Suppressor macrophage treated with lipopolysaccharide for 4 hours (primary cell): Measurements from ENCODE around the gene R3HDM2.
A peak's percentile ranks its signal among the peaks of the same experiment; 100 is the strongest.

Experiments used
- DNase-seq: peaks from one replicate; pipeline ENCODE4 v3.0.0-alpha.2; 2020

Gene R3HDM2

DNA sequence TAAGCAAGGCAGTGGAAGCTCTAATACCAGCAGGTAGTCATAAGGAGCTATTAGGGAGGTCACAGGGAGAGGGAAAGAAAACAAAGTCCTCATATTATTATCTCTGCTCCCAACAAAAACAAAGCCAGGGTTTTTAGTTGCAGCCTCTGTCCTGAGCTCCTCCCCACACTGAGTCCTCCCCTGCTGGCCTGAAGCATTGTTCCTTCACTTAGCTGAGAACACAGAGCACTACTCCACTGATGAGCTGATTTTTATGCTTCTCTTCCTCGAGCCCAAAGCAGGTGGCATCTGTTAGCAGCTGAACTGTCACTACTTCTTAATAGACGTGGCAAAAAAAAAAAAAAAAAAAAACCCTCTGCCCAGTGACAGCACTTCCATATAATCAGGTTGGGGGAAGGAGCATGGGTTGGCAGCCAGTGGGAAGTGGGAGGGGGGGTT lies 169.4 kb downstream of the R3HDM2 start:
- no peak for DNase-seq

DNA sequence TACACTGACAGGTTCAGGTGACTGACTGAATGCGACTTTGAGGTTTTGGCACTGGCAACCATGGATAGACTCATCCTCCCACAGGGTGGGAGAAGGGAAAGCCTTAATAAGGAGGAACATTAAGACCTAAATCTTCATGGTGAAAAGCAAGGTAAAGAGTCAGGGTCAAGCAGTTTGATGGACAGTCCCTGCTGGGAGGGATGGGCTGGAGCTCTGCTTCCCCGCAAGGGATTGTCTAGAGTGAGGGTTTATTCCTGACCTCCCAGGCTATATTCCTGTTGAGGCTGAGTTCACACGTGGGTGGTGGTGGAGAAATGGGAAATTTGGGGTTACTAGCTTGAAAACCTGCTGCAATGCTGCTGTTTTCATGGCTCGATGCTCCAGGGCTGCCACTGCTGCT lies 170.5 kb downstream of the R3HDM2 start:
- no peak for DNase-seq

DNA sequence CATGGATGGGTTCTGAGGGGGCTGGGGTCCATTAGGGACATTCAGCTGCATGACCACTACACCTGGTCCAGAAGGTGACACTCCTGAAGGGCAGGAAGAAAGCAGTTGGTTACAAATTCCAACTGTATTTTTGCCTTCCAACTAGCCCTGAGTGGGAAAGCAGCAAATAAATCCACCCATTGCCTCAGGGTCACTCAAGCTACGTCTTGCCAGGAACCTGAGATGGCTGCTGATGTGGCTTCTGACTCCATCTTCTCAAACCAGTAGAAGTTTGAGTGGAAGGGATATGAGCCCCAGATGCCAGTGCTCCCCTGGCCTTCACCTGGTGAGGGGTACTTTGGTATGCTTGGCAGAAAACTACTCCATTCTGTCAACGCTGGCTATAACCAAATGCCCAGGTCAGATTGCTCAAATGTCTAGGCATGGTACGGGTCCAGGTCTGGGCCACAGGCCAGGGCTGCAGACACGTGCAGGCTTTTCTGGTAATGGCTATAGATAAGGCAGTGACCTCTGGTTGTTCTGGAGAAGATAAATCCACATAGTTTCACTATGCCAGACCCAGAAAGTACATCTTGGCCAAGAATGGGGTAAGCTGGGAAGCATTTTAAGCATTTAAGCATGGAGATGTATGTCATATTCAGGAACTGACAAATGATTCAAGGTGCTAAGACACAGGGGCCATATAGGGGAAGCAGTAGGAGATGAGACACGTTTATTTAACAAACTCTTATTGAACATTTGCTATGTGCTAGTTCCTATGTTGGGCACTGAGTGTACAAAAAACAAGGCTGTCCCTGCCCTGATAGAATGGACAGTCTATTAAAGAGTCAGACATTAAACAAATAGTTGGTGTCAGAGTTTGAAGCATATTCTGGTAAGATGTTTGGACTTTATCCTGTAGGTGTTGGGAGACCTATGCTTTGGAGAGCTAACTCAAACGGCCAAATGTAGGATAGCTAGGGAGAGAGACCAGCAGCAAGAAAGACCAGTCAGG lies 171.6 kb downstream of the R3HDM2 start:
- DNase-seq = no peak

DNA sequence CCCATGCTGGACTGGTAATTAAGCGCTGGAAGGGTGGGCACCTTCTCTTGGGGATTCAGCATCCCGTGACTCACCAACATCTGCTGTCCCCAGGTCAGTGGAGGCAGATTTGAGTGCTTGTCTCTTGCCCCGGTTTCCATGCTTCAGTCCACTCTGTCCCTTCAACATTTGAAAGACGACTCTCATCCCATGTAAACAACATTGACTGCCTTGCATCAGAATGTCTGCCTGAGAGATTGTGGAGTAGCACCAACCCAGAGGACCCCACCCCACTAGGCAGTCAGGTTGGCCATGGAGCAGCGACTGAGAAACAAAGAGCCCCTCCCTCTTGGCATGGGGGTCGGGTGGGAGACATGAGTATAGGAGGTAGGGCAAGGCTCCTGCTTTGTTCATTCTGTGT lies 174.9 kb downstream of the R3HDM2 start:
- DNase-seq = no peak

DNA sequence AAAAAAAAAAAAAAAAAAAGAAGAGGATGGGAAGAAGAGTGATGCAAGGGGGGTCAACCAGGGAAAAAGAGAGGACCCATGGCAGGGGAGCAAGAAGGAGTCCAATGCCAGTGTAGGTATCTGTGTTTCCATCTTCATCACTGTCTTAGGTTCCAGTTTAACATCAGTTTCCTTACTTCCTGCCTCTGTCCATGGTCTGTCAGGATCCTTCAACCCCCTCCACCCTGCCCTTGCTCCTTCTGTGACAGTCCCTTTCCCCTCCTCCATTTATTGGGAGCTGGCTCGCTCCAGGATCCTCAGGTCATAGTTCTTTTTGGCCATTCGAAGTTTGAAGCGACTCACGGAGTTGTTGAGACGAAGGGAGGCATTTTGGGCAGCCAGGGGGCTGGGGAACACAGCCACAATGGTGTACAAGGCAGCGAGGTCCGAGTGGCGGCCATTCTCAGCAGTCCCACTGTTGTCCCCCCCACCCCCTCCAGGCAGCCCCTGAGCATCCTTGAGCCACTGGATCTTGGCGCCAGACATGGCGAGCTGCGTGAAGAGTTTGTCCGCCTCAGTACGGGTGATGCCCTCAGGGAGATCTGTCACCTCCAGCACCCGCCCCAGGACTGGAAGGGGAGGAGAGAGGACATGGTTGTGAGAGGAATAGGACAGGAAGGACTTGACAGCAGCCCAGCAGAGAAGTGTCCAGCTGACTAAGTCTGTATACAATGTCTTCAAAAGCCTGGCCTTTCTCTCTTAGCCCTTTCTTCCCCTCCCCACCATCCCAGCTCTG lies 176.2 kb downstream of the R3HDM2 start:
- no peak for DNase-seq

DNA sequence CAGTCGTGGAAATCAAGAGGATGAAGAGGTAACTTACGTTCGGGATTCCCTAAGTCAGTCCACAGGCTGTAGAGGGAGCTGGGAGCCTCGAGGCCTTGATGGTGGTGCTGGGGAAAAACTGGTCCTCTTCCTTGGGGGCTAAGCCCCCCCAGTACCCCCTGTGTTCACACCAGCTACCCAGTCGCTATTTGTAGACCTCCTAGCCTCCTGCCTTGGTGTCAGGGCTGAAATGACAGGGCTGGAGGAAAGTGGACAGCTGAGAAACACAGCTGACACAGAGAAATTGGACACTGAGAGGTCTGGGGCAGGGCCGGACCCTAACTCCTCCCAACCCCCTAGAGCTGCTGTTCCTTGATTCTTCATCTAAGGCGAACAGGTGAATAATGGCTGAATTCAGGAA lies 179.9 kb downstream of the R3HDM2 start, which contains the start of gene STAC3:
Gene STAC3, minus strand, starts transcription at position 232 of the 400 bp plus-strand sequence. CDS start 1,551 bp downstream, outside the sequence.
- no peak for DNase-seq

DNA sequence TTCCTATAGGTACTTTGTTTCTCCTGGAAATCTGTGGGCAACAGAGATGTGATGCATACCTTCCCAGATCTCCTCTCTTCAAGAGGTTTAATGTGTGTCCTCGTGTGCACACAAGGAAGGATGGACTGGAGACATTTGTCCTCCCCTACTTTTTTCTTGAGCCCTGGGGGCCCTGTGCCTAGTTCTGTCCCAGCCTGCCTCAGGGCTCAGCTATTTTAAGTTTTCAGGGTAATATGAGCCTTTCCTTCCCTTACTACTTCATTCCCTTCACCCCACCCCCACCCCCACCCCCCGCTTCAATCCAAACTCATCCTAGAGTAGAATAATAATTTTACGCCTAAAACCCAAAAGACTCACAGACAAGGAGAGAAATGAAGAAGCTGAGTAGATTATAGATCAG lies 180.3 kb downstream of the R3HDM2 start:
- DNase-seq = no peak

DNA sequence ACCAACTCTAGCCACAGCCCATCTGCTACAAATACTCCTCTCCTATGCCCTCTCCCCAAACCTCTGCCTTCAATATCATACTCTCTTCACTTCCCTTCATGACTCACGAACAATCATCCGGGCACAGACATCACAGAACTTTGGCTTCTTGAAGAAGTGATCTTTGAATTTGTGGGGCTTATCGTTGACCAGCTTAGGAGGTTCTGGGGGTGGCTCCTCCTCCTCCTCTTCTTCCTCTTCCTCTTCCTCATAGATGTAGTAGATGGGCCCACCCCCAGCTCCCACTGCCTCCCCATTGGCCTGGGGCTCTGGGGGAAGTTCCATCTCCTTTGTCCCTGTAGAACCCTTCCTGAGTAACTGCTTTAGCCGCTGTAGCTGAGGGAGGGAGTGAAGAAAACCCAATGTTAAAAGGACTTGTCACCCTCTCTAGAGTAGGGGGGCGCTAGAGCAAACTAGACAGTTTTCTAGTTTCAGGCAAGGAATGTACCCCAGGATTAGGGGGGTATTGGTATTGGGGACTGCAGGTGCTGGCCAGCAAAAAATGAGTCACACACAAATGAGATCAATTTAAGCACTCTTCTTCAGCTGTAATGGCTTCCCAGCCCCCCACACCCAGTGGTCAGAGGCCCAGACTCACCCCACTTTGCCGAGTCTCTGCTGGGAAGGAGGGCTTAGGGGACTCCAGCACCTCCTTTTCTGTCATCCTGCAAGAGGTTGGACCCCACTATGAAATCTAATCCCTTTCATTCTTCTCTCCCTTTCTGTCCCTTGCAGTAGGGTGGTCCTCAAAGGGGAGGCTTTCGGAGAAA lies 181.7 kb downstream of the R3HDM2 start:
- peak; percentile 74 for DNase-seq

DNA sequence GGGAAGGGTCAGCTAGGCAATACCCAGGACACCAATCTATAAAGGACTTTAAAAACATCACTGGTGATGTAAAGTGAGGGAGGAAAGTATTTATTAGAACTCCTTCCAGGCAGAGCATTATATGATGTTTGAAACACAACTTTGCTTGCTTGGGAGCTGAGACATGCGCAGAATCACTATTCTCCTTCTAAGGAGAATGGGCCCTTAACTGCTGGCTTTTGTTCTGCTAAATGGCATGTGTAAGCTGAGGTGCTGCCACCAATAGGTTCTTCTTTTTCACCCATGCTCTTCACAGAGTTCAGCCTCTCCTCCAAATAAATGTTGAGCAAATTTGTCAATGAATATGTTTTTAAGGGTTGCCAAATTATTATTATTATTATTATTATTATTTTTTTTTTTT lies 183.8 kb downstream of the R3HDM2 start:
- no peak for DNase-seq

DNA sequence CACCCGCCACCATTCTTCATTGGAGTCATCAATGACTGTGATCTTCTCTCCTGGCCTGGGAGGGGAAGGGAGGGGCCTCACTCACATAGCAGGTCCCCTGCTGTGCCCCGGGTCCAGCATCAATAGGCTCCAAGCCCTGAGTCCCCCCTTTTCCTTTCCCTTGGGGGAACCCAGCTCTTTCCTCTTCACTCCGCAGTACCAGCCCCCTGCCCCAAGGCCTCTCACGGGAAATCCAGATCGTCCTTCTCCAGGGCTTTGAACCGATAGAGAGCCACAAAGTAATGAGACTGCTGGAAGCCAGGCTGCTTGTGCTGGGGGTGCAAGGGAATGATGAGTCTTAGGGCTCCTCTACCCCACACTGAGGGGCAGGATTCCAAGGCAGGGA lies 186.5 kb downstream of the R3HDM2 start:
- DNase-seq = no peak

DNA sequence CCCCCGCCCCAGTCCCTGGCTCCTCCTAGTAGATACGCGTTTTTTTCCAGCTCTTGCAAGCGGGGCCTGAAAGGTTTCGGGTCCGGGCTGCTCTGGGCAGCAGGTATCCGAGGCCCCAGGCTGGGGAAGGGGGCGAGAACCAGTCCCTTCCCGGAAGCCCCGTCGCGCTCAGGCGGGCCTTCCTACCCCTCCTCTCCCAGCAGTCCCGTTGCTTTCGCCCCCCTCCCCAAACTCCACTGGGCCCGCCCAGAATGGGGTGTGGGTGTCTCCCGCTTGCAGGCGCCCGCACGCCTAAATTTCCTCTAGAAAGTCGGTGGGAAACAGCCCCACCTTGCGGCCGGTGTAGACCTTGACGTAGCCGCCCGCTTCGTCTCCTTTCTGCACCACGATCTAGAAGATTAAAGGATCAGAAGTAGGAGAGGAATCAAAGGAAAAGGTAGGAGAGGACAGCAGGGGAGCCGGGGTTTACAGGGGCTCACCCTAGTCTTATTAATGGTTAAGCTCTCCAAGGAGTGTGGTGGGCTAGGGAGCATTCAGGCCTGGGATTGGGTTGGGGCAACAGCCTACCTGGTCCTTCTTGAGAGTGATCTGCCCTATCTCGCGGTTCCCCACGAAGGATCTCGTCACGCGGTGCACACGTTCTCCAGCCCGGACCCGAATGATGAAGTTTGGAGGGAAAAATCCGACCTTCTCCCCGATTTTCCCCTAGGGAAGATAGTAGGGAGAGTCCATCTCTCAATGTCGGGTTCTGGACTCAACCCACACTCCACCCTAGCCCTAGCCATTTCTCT lies 187.1 kb downstream of the R3HDM2 start:
- peak; percentile 82 for DNase-seq

DNA sequence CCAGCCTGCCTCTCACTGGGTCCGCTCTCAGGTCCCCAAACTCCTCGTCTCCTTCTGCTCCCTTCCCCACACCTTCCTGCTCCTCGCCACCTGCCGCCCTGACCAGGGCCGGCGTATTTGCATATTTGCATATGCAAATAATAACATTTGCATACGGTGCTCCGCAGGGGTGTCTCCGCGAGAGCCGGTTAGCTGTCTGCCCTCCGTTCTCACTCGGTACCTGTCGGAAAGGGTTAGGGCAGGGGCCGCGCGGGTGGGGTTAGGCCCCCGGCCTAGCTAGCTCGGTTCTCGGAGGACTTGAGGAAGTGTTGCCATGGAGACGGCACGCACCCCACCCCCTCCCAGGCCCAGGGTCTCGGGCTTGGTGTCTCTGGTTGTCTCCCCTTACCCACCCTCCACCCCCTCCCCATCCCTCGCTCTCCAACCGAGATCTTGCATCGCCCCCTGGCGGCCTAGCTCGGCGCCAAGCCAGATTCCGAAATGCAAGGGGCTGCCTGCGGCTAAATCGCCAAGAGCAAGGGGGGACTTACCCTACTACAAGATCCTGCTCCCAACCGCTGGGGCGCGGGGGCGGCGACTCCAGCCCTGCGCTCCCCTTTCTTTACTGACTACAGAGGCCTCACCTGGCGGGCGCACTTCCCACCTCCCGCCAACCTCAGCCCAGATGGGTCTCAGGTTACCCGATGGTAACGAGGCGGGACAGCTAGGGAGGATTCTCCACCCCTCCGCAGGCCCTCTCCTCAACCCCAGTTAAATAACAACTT lies 188.0 kb downstream of the R3HDM2 start:
- DNase-seq = peak; percentile 56

DNA sequence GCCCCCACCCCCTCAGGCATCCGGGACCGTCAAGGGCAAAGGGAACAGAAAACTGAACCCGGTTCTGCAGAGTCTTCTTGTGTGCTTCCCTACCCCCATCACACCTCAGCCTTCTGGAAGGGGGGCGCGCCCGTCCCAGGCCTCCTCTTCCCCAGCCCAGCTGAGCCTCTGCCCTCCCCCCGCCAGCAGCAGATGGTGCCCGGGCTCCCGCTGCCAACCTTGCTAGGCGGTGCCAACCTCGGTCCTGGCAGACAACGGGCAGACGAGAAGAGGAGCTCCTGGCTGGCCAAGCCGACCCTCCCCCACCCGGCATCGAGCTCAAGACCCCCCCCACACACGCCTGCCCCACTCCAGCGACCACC lies 188.5 kb downstream of the R3HDM2 start:
- DNase-seq = no peak

DNA sequence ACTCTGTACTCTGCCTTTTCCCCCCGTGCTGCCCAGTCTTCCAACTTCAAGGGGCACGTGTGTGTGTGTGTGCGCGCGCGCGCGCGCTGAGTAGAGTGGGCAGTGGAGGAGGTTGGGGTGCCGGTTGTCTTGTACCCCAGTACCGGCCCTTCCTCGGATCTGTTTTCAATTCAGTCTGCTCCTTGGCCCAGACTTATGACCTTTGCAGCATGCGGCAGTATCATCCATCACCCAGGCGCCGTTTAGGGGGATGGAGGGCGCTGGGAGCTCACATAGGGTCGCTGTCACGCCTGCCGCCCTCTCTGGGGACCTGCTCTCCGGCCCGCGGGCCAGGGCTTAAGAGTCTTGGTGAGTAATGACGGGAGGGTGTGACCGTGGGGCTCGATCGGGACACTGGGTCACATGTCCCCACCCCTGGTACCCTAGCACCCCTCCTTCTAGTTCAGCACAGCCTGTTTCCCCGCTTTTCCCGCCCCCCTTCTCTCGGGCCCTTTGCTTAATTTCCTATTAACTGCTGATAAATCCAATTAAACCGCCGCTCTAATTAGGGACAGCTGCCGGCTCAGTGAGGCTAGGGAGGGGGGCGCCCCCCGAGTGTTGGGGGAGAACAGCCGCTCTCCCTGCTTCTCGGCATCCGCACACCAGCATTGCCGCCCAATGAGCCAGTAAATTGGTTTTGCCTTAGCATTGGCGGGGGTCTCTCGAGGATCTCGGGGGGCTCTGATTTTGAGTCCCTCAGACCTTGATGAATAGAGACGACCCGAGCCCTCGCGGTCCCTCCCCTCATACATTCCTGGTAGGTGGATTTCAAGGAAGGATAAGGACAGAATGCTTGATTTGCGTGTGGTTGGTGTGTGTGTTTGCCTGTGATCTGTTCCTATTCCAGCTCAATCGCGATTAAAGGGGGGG lies 189.2 kb downstream of the R3HDM2 start:
- no peak for DNase-seq

DNA sequence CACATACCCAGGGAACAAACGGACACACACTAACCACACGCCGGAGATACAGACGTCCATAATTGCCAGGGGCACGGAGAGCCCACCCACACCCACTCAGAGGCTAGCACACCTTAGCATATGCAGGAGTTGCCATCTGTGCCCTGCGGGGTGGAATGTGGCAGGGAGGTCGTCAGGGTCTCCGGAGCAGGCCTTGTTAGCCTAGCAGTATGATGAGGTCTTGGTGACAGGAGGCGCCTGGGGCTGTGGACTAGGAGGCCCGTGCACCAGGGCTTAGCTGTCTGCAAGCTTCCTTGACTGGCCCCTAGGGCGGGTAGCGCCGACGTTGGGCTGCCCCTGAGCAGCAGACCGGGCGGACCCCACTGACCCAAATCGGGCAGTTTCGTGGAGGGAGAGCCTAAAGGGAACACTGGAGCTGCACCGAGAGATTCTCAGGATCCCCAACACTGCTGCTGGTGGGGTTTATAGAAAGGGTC lies 189.9 kb downstream of the R3HDM2 start:
- DNase-seq = no peak

DNA sequence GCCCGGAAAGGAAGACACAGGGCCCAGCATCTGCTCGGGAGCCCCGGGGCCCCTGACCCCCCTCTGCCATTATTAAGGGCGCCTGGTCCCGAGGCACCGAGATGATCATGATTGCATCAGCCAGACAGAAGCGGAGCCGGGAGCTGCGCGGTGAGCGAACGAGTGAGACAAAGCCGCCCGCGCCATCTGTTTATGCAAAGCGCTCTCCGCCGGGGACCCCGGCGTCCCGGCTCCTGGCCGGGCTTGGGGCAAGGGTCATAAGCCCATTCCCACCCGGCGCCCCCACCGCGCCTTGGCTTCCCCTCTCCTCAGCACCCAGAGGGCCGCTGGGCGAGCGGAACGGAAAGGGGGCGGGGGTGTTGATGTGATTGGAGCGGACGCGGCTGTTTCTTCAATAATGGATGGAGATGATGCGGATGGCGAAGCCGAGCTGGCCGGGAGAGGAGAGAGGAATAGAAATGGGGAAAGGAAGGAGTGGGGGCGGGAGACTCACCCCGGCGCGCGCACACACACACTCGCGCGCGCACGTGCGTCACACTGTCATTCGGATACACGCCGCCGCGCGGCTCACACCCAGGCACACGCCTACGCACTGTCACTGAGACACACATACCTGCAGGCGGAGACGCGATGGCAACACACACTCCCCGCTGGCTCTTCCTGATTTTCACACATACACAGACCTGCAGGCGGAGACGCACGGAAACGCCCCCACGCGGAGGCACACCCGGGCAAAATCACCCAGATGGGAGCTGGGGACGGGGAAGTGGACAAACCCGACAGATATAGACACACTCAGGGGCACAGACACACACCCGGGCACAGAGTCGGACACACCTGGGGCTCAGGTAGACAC lies 190.5 kb downstream of the R3HDM2 start:
- peak; percentile 67 for DNase-seq

DNA sequence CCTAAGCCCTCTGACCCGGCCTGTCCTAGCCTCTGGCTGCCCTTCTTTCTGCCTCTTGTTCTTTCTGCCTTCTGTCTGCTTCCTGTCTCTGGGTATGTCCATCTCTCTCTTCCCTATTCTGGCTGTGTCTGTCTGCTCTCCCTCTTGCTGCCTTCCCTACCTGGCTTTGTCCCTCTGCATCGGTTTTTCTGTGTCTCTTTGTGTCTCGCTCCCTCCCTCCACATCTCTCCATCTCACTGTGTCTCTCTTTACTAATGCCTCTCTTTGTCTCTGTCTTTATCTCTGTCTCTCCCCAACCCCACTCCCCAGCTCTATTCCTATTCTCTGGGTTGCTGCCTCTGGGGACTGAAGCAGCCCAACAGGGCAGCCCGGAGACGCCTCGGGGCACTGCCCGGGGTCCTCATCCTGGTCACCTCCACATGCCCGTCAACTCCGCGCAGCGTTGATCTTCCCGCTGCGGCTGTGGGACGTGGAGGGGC lies 191.2 kb downstream of the R3HDM2 start:
- DNase-seq = no peak

DNA sequence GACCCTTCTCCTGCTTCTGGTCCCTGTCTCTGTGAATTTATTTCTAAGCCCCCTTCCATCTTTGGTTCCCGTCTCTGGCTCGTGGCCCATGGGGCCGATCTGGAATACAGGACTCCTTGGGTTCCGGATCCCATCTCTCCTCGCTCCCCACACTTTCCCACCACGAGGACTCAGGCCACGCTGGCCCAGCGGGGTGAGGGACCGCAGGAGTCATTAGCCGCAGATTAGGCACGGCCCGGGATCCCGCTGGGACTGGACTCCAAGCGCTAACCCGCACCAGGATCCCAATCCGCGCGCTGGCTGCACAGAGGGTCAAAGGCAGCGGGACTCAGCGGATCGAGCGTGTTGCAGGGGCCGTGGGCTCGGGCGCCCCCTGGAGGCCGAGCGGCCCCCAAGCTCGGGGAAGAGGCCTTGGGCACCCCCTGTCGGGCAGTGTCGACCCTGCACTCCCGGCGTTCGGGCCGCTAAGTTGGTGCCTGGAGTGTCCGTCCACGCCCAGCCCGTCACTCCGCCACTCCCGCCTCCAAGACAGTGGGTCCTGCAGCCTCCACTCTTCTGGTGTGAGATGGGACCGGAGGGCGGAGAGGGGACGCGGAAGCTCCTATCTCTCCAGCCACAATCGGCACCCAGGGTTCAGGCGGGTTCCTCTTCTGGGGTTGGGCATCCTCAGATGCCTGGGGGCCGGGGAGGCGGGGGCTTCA lies 191.8 kb downstream of the R3HDM2 start:
- DNase-seq = peak; percentile 94
